CD4-positive, alpha-beta memory T cell (primary cell): ENCODE measurements around the gene MRPL38. TPM values are rescaled to one million over a fixed set of nuclear protein-coding genes. Genes with fewer than 3 reads are reported as not detected.

ENCODE experiments used
- CTCF ChIA-PET: fragments of 350-600 bp; sonication (Branson Sonifier 250); formaldehyde crosslinking; loops from one replicate; lab custom pipeline; 2021; ENCODE audit warnings: inconsistent platforms; ENCODE audit not compliant: partially characterized antibody; lab: Charles Lee
- POLR2A ChIA-PET: fragments of 350-600 bp; sonication (Branson Sonifier 250); formaldehyde crosslinking; loops from one replicate; lab custom pipeline; 2021; ENCODE audit not compliant: partially characterized antibody; lab: Charles Lee
- DNase-seq, 5 donors: peaks; one replicate each; pipeline versions ENCODE4 v3.0.0 to v3.0.0-alpha.2; 2020 to 2022; ENCODE audit warnings: mixed read lengths in 1 of 5
- H3K27ac ChIP-seq: one replicate; pipeline ENCODE4 v1.7.0; 2013; ENCODE audit warnings: low read depth, low read length
- H3K27me3 ChIP-seq: 2 replicates; pipeline ENCODE4 v1.7.0; 2013; ENCODE audit warnings: mild to moderate bottlenecking, low read length, moderate library complexity; ENCODE audit not compliant: insufficient read depth
- H3K36me3 ChIP-seq: 2 replicates; pipeline ENCODE4 v1.7.0; 2013; ENCODE audit warnings: mild to moderate bottlenecking, low read length, moderate library complexity; ENCODE audit not compliant: insufficient read depth
- H3K4me1 ChIP-seq: 2 replicates; pipeline ENCODE4 v1.7.0; 2013; ENCODE audit warnings: mild to moderate bottlenecking, low read length, moderate library complexity; ENCODE audit not compliant: insufficient read depth
- H3K4me3 ChIP-seq, 2 donors: one replicate each; pipeline ENCODE4 v1.7.0; 2013; ENCODE audit warnings: low read length in 2 of 2, mild to moderate bottlenecking in 1 of 2
- H3K9me3 ChIP-seq, 2 donors: one replicate each; pipeline ENCODE4 v1.7.0; 2013; ENCODE audit warnings: low read length in 2 of 2, control low read depth in 1 of 2; ENCODE audit not compliant: control insufficient read depth in 1 of 2
- H3K27ac Mint-ChIP-seq, 7 donors: one replicate each; pipeline ENCODE4 v1.8.0; 2020 to 2021; ENCODE audit warnings: mixed read lengths in 7 of 7, mild to moderate bottlenecking in 6 of 7, inconsistent platforms in 3 of 7, moderate library complexity in 3 of 7
- H3K27me3 Mint-ChIP-seq, 2 donors: one replicate each; pipeline ENCODE4 v1.8.0; 2020 to 2021; ENCODE audit warnings: mixed read lengths in 2 of 2
- H3K36me3 Mint-ChIP-seq, 2 donors: one replicate each; pipeline ENCODE4 v1.8.0; 2020 to 2021; ENCODE audit warnings: mixed read lengths in 2 of 2, inconsistent platforms in 1 of 2, mild to moderate bottlenecking in 1 of 2
- H3K4me1 Mint-ChIP-seq, 4 donors: one replicate each; pipeline ENCODE4 v1.8.0; 2020 to 2021; ENCODE audit warnings: mixed read lengths in 4 of 4, mild to moderate bottlenecking in 1 of 4
- H3K4me3 Mint-ChIP-seq, 8 donors: one replicate each; pipeline ENCODE4 v1.8.0; 2020 to 2021; ENCODE audit warnings: mixed read lengths in 8 of 8, mild to moderate bottlenecking in 7 of 8, moderate library complexity in 6 of 8, inconsistent platforms in 3 of 8
- H3K9me3 Mint-ChIP-seq, 8 donors: one replicate each; pipeline ENCODE4 v1.8.0; 2020 to 2021; ENCODE audit warnings: mixed read lengths in 8 of 8, mild to moderate bottlenecking in 5 of 8, inconsistent platforms in 3 of 8, moderate library complexity in 1 of 8
- intact Hi-C: fragments of 100-400 bp; cut with micrococcal nuclease; formaldehyde crosslinking; loops from one replicate; pipeline ENCODE4 v1.15.1; 2023
- polyA plus RNA-seq, 2 donors: library from polyadenylated mRNA; unstranded; fragments of 300-500 nt; fragmentation: Illumina TruSeq; gene quantifications; one replicate each; pipeline ENCODE4 v1.2.3, GENCODE V29; 2021
- total RNA-seq, 2 experiments: library from RNA; stranded (reverse); gene quantifications; one replicate each; pipeline ENCODE4 v1.2.3, GENCODE V29; 2021

Gene MRPL38
- total and polyA plus RNA-seq, 4 experiments from 2014 or later = 59.1 to 142 (median 108) TPM

GRCh38 chr17:75941442-75941819 lies 36.7 kb upstream of the MRPL38 start:
- no peak for DNase-seq
- H3K27me3 Mint-ChIP-seq = no peaks in the 10 kb centered on the region
- H3K4me3 Mint-ChIP-seq = peak overlapping the region; percentile 84 to 93 (median 86)
- peaks cover 7 to 14% (median 10%) of the 10 kb centered on the region in 4 donors for H3K4me1 Mint-ChIP-seq
- peaks cover under 1 to 9% of the 10 kb centered on the region in 2 donors for H3K36me3 Mint-ChIP-seq
- ChIA-PET POLR2A (interaction anchor here (0.6 to 1.7 kb wide), 13 partner anchors 16 to 412 kb away, joined by 3 to 10 read pairs (median 3); partner anchors contain the start of genes ACOX1, EXOC7, MRPL38 and PRPSAP1), CTCF (interaction anchor here (0.6 to 1.5 kb wide), 7 partner anchors 10 to 188 kb away, joined by 3 to 6 read pairs (median 3); no protein-coding TSS in a partner anchor)
- Histone ChIP-seq H3K4me3 (peak overlapping the region in 1 of 2 donors; percentile 63), H3K27ac (peak overlapping the region; percentile 86), H3K36me3 (peaks cover 5% of the 10 kb centered on the region), H3K27me3 (no peaks in the 10 kb centered on the region), H3K4me1 (peaks cover 10% of the 10 kb centered on the region), H3K9me3 (no peaks in the 10 kb centered on the region)
- no peaks in the 10 kb centered on the region for H3K9me3 Mint-ChIP-seq
- intact Hi-C loops = loop anchor here (1.0 to 2.0 kb wide), 3 partner anchors 36 to 45 kb away; partner anchors contain the start of genes ACOX1, TEN1 and TRIM65
- H3K27ac Mint-ChIP-seq = peak overlapping the region; percentile 47 to 93 (median 79)

- peak within 1 kb of the TSS; percentile 84 to 93 (median 90) for H3K4me3 Mint-ChIP-seq
- Histone ChIP-seq H3K27ac (peak within 1 kb of the TSS; percentile 86), H3K4me3 (peak within 1 kb of the TSS; percentile 63 to 74), H3K9me3 (no peaks in the 10 kb centered on the region), H3K36me3 (peaks cover 1% of the 10 kb centered on the region), H3K27me3 (no peaks in the 10 kb centered on the region), H3K4me1 (peaks cover 10% of the 10 kb centered on the region)
- CTCF ChIA-PET = interaction anchor here (0.6 to 1.5 kb wide), 7 partner anchors 11 to 187 kb away, joined by 3 to 6 read pairs (median 3); no protein-coding TSS in a partner anchor
- H3K36me3 Mint-ChIP-seq = peaks cover 0 to 4% of the 10 kb centered on the region in 2 donors
- intact Hi-C loops = loop anchor here (1.0 to 2.0 kb wide), 3 partner anchors 36 to 44 kb away; partner anchors contain the start of genes ACOX1, TEN1 and TRIM65
- DNase-seq = peak; percentile 82 to 89 (median 84)
- H3K27me3 Mint-ChIP-seq = no peaks in the 10 kb centered on the region
- peak within 1 kb of the TSS; percentile 48 to 96 (median 92) for H3K27ac Mint-ChIP-seq
- H3K9me3 Mint-ChIP-seq = no peaks in the 10 kb centered on the region
- POLR2A ChIA-PET = interaction anchor here (0.6 to 1.7 kb wide), 13 partner anchors 16 to 413 kb away, joined by 3 to 10 read pairs (median 3); partner anchors contain the start of genes ACOX1, EXOC7, MRPL38 and PRPSAP1
- H3K4me1 Mint-ChIP-seq = peaks cover 7 to 14% (median 10%) of the 10 kb centered on the region in 4 donors
Observed at GRCh38 chr17:75940727-75941441, 36.2 kb upstream of the MRPL38 start, which contains the start of gene FBF1. FBF1 (minus strand) TSS chr17:75941042; CDS start chr17:75938149, 2,893 bp downstream.

GRCh38 chr17:75937652-75938051 lies 33.0 kb upstream of the MRPL38 start:
- POLR2A ChIA-PET = no interaction called here
- no peaks in the 10 kb centered on the region for H3K9me3 Mint-ChIP-seq
- no peaks in the 10 kb centered on the region for H3K27me3 ChIP-seq
- H3K4me1 Mint-ChIP-seq = peaks cover 7 to 14% (median 10%) of the 10 kb centered on the region in 4 donors
- intact Hi-C loops = no loop called here
- H3K27ac Mint-ChIP-seq = peak overlapping the region in 1 of 7 donors; percentile 30
- no peaks in the 10 kb centered on the region for H3K27me3 Mint-ChIP-seq
- CTCF ChIA-PET = no interaction called here
- no peaks in the 10 kb centered on the region for H3K9me3 ChIP-seq
- no peaks in the 10 kb centered on the region for H3K36me3 Mint-ChIP-seq
- peak overlapping the region in 1 of 8 donors; percentile 20 for H3K4me3 Mint-ChIP-seq
- DNase-seq = no peak
- H3K4me3 ChIP-seq = no peak overlapping the region
- H3K36me3 ChIP-seq = no peaks in the 10 kb centered on the region
- H3K4me1 ChIP-seq = peaks cover 10% of the 10 kb centered on the region
- no peak overlapping the region for H3K27ac ChIP-seq

- POLR2A ChIA-PET = no interaction called here
- CTCF ChIA-PET = no interaction called here
- no peaks in the 10 kb centered on the region for H3K36me3 ChIP-seq
- H3K36me3 Mint-ChIP-seq = no peaks in the 10 kb centered on the region
- no peak overlapping the region for H3K4me3 ChIP-seq
- no peaks in the 10 kb centered on the region for H3K27me3 Mint-ChIP-seq
- no peak overlapping the region for H3K4me3 Mint-ChIP-seq
- no peak overlapping the region for H3K27ac ChIP-seq
- H3K27me3 ChIP-seq = no peaks in the 10 kb centered on the region
- H3K27ac Mint-ChIP-seq = no peak overlapping the region
- H3K4me1 Mint-ChIP-seq = no peaks in the 10 kb centered on the region
- no peaks in the 10 kb centered on the region for H3K4me1 ChIP-seq
- no peaks in the 10 kb centered on the region for H3K9me3 Mint-ChIP-seq
- no peak for DNase-seq
- H3K9me3 ChIP-seq = no peaks in the 10 kb centered on the region
- intact Hi-C loops = no loop called here
Observed at GRCh38 chr17:75933808-75934207, 29.1 kb upstream of the MRPL38 start.

- no peak overlapping the region for H3K4me3 Mint-ChIP-seq
- Histone ChIP-seq H3K9me3 (no peaks in the 10 kb centered on the region), H3K27ac (no peak overlapping the region), H3K27me3 (no peaks in the 10 kb centered on the region), H3K4me1 (no peaks in the 10 kb centered on the region), H3K4me3 (no peak overlapping the region), H3K36me3 (no peaks in the 10 kb centered on the region)
- CTCF ChIA-PET = interaction anchor here (1.2 kb wide), 2 partner anchors 11 to 347 kb away, joined by 3 read pairs; no protein-coding TSS in a partner anchor
- POLR2A ChIA-PET = interaction anchor here (0.6 kb wide), 1 partner anchor 58 kb away, joined by 3 read pairs; no protein-coding TSS in a partner anchor
- DNase-seq = no peak
- H3K4me1 Mint-ChIP-seq = peaks cover 0 to 3% (median 0%) of the 10 kb centered on the region in 4 donors
- no peaks in the 10 kb centered on the region for H3K9me3 Mint-ChIP-seq
- no peaks in the 10 kb centered on the region for H3K36me3 Mint-ChIP-seq
- no peak overlapping the region for H3K27ac Mint-ChIP-seq
- no peaks in the 10 kb centered on the region for H3K27me3 Mint-ChIP-seq
- intact Hi-C loops = no loop called here
Observed at GRCh38 chr17:75932852-75933251, 28.2 kb upstream of the MRPL38 start.

GRCh38 chr17:75931062-75931461 lies 26.4 kb upstream of the MRPL38 start:
- no peak overlapping the region for H3K27ac ChIP-seq
- H3K4me3 ChIP-seq = no peak overlapping the region
- H3K4me1 ChIP-seq = no peaks in the 10 kb centered on the region
- ChIA-PET CTCF (no interaction called here), POLR2A (no interaction called here)
- intact Hi-C loops = no loop called here
- DNase-seq = no peak
- H3K9me3 Mint-ChIP-seq = no peaks in the 10 kb centered on the region
- H3K4me3 Mint-ChIP-seq = no peak overlapping the region
- no peaks in the 10 kb centered on the region for H3K36me3 Mint-ChIP-seq
- no peaks in the 10 kb centered on the region for H3K9me3 ChIP-seq
- H3K27ac Mint-ChIP-seq = no peak overlapping the region
- peaks cover 0 to 5% (median 0%) of the 10 kb centered on the region in 4 donors for H3K4me1 Mint-ChIP-seq
- no peaks in the 10 kb centered on the region for H3K36me3 ChIP-seq
- no peaks in the 10 kb centered on the region for H3K27me3 ChIP-seq
- H3K27me3 Mint-ChIP-seq = no peaks in the 10 kb centered on the region
